GM21515 (cell line): ENCODE results near the gene CSNK1E.

Experiments used
- ATAC-seq: cut with Tn5 transposase; IDR thresholded peaks from one replicate; pipeline ENCODE4 v1.9.1; 2021; ENCODE audit not compliant: unreplicated experiment

The CSNK1E gene

DNA sequence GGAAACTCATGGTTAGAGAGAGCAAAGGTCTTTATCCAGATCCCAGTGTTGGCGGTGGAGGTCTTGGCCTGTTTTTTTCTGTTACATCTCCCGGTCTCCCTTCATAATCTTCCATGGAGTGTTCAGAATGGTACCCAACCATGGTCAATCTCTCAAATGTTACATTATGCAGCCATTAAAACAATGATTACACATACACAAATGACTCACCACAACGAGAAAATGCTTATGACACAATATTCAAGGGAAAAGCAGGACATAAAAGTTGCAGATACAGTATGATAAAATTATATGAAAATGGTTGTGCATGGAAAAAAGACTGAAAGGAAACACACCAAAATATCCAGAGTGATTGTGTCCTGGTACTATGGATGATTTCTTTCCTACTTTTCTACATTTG lies 17.8 kb upstream of the CSNK1E start:
- ATAC-seq, result no peak

GRCh38 chr22:38327805-38328204 lies 10.6 kb upstream of the CSNK1E start:
- no peak for ATAC-seq

DNA sequence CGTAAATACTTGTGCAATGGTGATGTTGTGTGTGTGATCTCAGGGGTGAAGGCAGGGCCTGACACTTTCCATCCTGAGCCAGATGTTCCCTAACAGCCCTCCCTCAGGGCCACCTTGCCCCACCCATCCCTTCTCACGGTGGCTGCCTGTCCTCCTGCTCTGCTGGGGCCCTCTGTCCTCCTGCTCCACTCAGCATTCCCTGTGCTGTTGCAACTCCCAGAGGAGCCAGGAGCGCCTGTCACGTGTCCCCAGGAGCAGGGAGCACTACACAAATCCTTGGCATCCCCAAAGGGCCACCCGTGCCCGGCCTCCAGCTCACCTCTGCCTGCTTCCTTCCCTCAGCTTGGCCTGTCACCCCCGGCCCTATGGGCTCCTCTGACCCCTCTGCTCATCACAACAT lies 10.2 kb upstream of the CSNK1E start:
- no peak for ATAC-seq

- ATAC-seq, result no peak
These were observed 8.4 kb upstream of the CSNK1E start for GRCh38 chr22:38325587-38325986.

DNA sequence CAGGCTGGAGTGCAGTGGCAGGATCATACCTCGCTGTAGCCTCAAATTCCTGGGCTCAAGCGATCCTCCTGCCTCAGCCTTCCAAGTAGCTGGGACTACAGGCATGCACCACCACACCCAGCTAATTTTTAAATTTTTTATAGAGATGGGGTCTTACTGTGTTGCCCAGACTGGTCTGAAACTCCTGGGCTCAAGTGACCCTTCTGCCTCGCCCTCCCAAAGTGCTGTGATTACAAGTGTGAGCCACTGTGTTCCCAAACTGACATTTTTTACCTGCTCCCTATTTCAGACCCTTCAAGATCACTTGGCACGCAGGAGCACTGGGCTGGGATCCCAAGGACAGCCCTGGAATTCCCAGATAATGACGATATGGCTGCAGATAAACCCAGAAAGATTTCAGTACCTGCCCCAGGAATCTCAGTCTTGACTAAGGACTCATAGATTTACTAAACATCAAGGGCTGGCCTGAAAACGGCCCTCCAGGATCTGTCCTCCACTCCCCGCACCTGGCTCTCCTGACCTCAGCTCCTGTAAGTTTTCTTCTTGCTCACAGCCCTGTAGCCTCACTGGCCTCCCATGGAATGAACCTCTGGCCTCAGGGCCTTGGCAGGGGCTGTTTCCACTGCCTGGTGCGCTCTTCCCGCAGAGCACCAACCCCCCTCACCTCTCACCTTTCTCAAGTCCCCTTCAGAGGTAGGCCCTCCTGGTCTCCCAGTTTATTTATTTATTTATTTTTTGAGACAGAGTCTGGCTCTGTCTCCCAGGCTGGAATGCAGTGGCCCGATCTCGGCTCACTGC lies 3.6 kb upstream of the CSNK1E start:
- ATAC-seq, result no peak

- ATAC-seq, result no peak
These were observed 1.9 kb upstream of the CSNK1E start for GRCh38 chr22:38318792-38319773.

DNA sequence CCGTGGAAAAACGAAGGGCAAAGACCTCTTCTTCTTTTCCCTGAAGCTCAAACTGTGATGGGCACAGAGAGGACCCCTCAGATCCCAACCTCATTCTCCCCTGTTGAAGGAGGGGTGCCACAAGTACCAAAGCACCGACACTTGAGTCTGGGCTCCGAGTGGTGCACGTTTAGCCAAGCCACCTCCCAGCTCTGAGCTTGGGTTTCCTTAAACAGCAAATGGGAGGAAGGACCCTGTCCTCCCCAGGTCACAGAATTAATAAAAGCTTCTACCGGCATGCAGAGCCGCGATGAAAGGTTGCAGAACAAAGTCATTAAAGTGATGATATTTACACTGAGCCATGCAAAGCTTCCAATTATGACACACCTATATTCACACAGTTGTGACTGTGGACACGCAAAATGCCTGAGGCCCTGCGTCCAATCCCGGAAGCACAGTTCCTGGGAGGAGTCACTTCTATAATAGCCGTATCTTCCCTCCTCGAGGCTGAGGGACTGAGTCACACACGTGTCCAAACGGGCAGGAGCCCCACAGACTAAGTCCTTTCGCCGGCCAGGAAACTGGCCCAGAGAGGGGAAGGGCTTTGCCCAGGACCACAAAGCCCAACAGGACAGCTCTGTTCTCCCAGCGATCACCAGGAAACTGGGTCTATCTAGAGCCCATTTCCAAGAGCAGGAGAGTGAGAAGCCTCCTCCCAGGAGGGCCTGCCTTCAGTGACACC lies 922 bp upstream of the CSNK1E start:
- no peak for ATAC-seq

DNA sequence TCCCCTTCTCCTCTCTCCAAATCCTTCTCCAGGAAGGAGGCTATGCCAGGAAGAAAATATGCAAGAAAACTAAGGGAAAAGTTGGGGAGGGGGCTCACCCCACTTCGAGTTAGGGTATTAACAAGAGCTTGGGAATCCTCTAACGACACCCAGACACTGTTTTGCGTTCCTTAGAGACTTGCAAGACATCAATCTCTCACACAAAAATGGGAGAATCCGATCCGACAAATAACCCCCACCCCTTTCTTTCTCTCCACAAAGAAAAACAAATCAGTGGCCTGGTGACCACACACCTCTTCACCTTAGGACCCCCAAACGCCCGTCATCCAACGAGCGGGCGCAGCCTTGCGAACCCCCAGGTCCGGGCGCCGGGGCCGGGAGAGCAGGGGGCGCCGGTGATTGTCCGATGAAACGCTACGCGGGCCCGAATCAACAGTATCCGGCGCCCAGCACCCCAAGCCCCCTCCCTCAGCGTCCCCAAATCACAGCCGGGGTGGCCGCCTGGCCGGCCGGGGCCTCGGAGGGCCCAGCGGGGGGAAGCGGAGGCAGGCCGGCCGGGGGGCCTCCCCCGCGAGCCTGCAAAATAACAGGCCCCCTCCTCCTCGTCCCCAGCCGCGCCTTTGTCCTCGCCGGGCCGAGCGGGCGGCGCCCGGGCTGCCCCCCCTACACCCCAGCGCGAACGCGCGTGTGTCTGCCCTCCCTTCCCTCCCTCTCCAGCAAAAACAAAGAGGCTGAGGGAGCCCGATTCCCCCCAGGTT lies 690 bp downstream of the CSNK1E start:
- ATAC-seq, result no peak

DNA sequence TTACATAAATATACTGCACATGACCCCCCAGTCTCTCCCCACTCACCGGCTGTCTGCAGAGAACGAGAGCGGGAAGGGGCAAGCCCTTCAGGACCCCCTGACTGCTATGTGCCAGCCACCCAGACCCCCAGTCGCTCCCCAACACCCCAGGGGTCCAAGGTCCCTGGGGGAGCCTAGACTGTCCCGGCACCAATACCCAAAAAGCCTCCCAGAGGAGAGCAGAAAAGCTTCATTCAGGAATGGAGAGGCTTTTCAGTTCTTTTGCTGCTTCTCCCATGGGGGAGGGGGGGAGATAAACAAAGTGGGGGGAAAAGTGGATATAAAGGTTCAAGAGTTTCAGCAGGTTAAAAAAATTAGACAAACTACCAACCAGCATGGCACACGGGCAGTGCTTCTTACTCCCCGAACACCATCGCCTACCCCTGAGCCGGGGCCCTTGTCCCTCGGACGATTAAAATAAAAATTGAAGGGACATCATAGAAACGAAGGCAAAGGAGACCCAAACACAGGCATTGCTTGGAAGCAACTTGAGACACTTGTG lies 1.3 kb downstream of the CSNK1E start:
- no peak for ATAC-seq

DNA sequence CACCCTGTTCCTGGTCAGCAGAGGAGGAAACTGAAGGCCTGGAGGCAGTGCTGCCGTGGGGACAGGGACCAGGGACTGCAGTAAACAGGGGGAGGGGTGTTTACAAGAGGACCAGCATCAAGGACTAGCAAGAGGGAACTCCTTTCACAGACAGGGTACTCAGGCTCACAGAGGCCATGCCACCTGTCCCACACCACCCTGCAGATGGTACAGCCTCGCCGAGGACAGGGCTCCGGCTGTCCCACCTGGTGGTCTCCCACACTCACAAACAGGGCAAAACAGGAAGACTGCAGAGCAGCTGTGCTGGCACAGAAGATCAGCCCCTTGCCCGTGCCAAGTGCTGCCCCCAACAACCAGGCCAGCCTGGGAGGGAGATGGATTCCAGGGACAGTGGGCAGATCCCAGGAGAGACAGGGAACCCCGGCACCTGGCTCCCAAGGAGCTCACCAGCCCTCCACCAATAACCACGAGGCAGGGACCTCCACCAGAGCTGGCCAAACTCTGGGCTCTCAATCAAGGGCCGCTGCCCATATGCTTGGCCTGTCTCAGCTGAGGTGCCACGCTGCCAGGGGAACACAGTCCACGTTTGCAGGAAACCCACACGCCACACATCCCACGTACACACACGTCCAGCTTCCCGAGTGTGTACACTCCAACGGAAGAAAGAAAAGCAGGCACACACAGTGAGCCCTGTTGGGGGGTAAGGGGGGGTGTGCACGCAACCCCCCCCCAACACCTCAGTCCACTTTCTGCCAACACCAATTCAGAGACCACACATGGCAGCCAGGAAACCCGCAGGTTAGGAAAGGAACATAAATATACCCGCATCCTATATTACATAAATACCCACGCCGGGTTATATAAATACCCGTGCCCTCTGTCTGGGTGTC lies 2.1 kb downstream of the CSNK1E start:
- no peak for ATAC-seq

DNA sequence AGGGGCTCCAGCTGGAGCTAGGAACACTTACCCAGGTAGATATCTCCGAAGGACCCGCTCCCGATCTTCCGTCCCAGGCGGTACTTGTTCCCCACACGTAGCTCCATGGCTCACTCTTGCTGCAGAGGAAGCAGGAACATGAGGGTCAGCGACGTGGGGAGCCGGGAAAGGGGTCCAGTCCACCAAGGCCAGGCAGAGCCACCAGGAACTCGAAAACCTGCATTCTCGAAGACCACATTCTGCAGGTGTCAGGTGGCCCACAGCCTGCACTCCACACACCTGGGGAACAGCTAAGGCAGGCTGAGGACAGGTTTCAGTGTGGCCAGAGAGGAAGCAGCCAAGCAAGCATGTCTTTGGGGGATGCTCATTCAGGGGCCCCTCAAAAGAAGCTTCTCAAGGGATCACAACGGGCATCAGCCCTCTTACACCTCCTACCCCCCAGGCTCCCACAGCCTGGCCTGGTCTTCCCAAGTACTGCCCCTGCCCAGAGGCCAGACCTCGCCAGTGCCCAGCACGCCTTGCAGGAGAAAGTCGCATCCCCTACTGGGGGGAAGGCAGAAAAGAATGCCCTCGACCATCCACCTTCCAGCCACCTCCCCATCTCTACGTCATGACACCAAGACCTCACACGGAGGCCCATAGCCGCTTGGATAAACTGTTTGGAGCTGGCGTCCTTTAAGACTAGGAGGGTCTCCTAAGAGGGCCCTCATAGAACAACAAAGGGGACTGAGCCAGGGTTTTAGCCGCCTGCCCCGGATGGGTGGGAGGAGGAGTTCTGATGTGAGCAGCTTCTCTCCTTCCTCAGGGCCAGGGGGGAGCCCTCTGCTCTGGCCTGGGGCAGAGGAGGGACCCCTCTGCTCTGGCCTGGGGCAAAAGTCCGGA lies 2.9 kb downstream of the CSNK1E start:
- no peak for ATAC-seq

DNA sequence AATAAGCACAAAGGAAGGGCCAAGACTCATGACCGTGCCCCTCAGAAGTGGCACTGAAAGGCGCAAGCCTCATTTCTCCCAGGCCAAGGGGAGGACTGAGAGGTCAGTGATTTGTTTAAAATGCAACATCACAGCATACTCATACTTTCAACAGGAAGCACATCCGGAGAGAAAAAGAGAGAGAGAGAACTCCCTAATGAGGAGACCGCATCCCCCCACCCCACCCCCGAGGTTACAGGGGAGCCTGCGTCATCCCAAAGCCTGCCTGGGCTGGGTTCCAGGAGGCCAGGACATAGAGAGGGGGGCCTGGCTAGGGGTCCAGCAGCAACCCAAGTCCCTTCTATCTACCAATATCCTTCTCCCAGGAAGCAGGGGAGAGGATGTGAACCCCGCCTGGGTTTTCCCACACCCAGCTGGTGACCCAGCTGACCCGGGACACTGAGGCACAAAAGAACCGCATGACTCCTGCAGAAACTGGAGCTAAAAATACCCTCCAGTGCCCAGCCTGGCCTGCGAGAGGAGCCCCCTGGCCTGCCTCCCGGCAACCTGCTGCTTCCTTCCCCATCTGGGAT lies 3.8 kb downstream of the CSNK1E start:
- ATAC-seq, result no peak

- ATAC-seq, result no peak
These were observed 4.9 kb downstream of the CSNK1E start for GRCh38 chr22:38312261-38312800.

GRCh38 chr22:38311323-38311620 lies 6.0 kb downstream of the CSNK1E start:
- ATAC-seq, result no peak

DNA sequence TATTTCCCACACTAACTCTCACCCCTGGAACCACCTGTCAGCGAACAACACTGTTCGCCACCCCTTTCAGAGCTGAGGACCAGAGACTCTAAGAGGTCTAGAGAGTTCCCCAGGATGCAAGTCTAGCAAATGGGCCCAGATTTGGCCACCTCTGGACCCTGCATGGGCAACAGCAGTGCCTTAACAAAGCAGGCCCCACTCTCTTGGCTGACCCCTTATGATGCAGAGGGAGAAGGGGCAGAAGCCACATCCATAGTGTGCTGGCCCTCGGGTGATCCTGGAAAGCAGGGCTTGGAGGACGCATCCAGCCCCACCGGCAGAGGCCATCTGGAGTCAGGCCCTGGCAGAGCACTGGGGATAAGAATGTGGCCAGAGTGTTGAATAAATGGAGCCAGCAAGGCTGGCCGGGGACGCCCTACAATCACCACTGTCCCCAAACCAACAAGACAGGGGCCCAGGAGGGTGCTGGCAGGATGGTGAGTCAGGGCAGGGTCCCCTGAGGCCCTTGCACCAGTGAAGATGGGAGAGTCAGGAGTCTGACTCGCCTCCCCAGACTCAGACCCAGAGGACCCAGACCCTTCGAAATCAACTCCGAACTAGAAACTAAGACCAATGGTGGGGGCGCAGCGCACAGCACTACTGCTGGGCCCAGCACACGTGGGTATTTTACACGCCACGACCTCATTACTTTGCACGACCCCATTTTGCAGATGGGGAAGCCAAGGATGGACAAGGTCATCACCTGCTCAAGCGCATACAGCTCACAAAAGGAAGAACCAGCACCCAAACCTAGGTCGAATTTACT lies 6.5 kb downstream of the CSNK1E start:
- no peak for ATAC-seq

DNA sequence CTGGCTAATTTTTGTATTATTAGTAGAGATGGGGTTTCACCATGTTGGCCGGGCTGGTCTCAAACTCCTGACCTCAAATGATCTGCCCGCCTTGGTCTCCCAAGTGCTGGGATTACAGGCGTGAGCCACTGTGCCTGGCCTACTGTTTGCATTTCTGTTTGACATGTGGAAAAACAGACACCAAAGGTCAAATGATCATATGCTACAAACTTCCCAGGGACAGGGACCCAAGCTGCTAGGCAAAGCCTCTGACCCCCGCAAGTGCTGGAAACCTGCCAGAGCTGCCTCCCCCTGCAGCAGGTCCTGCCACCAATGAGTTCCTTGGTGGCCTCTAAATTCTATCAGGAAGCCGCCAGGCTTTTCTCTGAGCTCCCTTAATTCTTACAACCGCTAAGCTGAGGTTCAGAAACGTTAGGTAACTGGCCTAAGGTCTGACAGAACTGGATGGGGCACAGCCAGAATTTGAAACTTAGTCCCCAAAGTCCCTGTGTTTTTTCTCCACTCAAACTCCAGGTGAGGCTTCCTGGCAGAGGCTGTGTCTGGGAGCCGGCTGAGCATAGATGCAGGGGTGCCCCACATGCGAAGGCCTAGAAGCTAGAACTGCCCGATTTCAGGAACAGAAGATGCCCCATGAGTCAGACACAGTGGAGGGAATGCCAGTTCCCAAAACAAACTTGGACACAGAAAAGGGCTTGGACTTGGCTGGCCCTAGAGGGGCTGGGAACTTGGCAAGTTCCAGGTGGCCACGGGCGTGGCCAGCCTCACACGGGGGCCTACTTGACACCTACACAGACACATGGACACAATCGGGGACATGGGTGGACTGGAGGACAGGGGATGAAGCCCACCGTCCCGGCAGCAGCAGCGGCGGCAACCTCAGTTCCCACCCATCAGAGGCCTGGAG lies 7.4 kb downstream of the CSNK1E start:
- no peak for ATAC-seq
